ENCODE data around the gene ZSCAN29. TPM values are rescaled to one million over a fixed set of nuclear protein-coding genes. Genes with fewer than 3 reads are reported as not detected.

Gene ZSCAN29
- total RNA-seq, 1 donor from 2014 or later: 27.8 TPM

DNA sequence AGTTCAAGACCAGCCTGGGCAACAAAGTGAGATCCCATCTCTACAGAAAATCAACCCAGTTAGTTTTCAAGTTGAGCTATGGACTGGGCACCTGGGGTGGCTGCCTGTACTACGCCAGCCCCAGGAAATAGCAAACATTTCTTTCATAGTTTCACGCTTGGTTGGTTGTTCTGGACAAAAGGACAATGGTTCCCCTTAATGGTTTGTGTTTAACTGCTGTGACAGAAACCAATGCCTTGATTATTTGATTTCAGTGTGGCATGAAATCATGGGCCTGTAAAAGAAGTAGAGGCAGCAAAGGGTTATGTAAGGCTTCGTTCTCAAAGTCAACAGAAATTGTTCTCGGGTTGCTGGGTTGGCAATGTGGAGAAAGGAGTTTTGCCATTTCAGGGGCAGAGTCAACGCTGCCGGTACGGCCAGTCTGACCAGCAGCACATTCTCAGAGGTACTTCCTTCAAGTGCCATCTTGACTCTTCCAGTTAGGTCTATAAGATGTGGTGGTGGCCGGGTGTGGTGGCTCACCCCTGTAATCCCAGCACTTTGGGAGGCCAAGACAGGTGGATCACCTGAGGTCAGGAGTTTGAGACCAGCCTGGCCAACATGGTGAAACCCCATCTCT is 53.2 kb downstream of the ZSCAN29 start:
- H3K79me2 ChIP-seq (ENCODE audit: insufficient read depth, low read length): no peaks in the 10 kb centered on the region
- H3K27ac ChIP-seq (ENCODE audit: low read depth, low read length): no peak overlapping the region
- no peaks in the 10 kb centered on the region for H3K36me3 ChIP-seq (ENCODE audit: insufficient read depth, low read length)
- peaks cover 8% of the 10 kb centered on the region for H3K27me3 ChIP-seq (ENCODE audit: insufficient read depth, low read length)
- Mint-ChIP-seq H3K4me3 (ENCODE audit: unreplicated experiment) (no peak overlapping the region), H3K27me3 (ENCODE audit: low read depth, unreplicated experiment) (peaks cover 26% of the 10 kb centered on the region), H3K9me3 (ENCODE audit: unreplicated experiment) (no peaks in the 10 kb centered on the region), H3K36me3 (ENCODE audit: low read depth, unreplicated experiment) (no peaks in the 10 kb centered on the region), H3K4me1 (ENCODE audit: low read depth, unreplicated experiment) (no peaks in the 10 kb centered on the region), H3K27ac (ENCODE audit: unreplicated experiment) (no peak overlapping the region)
- H3K9me3 ChIP-seq (ENCODE audit: insufficient read depth, low read depth, low read length): peaks cover 6% of the 10 kb centered on the region
- H3K4me1 ChIP-seq (ENCODE audit: insufficient read depth, low read length): peaks cover 3% of the 10 kb centered on the region
- no peak for DNase-seq (ENCODE audit: low read depth)
- no peaks in the 10 kb centered on the region for H4K20me1 ChIP-seq (ENCODE audit: insufficient read depth, low read length)
- TF ChIP-seq, protein P1, sequence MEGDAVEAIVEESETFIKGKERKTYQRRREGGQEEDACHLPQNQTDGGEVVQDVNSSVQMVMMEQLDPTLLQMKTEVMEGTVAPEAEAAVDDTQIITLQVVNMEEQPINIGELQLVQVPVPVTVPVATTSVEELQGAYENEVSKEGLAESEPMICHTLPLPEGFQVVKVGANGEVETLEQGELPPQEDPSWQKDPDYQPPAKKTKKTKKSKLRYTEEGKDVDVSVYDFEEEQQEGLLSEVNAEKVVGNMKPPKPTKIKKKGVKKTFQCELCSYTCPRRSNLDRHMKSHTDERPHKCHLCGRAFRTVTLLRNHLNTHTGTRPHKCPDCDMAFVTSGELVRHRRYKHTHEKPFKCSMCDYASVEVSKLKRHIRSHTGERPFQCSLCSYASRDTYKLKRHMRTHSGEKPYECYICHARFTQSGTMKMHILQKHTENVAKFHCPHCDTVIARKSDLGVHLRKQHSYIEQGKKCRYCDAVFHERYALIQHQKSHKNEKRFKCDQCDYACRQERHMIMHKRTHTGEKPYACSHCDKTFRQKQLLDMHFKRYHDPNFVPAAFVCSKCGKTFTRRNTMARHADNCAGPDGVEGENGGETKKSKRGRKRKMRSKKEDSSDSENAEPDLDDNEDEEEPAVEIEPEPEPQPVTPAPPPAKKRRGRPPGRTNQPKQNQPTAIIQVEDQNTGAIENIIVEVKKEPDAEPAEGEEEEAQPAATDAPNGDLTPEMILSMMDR (IDR thresholded peaks at IDR 0.05; ENCODE audit: insufficient read depth, low read depth, low read length): no peak
- TF ChIP-seq EZH2 (IDR thresholded peaks at IDR 0.05; ENCODE audit: insufficient read depth, low read length): no peak
- peak overlapping the region; percentile 35 for H3K4me2 ChIP-seq (ENCODE audit: low read length)
- H3K9ac ChIP-seq (ENCODE audit: low read length): no peak overlapping the region
- no peak overlapping the region for H3K4me3 ChIP-seq (ENCODE audit: insufficient read depth, low read depth, low read length)
- FAIRE-seq: no peak
- no peak overlapping the region for H2AFZ ChIP-seq (ENCODE audit: low read depth, low read length)

DNA sequence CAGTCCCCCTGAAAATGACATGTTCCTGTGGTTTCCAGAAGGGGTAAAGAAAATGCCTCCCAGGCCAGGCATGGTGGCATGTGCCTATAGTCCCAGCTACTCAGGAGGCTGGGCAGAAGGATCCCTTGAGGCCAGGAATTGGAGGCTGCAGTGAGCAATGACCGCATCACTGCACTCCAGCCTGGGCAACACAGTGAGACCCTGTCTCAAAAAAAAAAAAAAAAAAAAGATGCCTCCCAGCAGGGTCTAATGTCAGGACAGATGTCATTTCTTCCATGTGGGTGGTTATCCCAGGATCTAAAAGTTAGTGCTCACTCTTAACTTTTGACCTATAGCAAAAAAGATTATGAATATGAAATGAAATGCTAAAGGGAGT is 53.9 kb downstream of the ZSCAN29 start:
- no peaks in the 10 kb centered on the region for H3K36me3 Mint-ChIP-seq (ENCODE audit: low read depth, unreplicated experiment)
- no peak for TF ChIP-seq EZH2 (IDR thresholded peaks at IDR 0.05; ENCODE audit: insufficient read depth, low read length)
- TF ChIP-seq, protein P1 (IDR thresholded peaks at IDR 0.05; ENCODE audit: insufficient read depth, low read depth, low read length): no peak
- H3K27ac ChIP-seq (ENCODE audit: low read depth, low read length): no peak overlapping the region
- H3K27me3 ChIP-seq (ENCODE audit: insufficient read depth, low read length): peaks cover 8% of the 10 kb centered on the region
- H3K27me3 Mint-ChIP-seq (ENCODE audit: low read depth, unreplicated experiment): peaks cover 25% of the 10 kb centered on the region
- no peaks in the 10 kb centered on the region for H3K4me1 Mint-ChIP-seq (ENCODE audit: low read depth, unreplicated experiment)
- H3K4me3 Mint-ChIP-seq (ENCODE audit: unreplicated experiment): no peak overlapping the region
- no peak overlapping the region for H3K4me2 ChIP-seq (ENCODE audit: low read length)
- peaks cover 3% of the 10 kb centered on the region for H3K4me1 ChIP-seq (ENCODE audit: insufficient read depth, low read length)
- FAIRE-seq: no peak
- no peak overlapping the region for H3K4me3 ChIP-seq (ENCODE audit: insufficient read depth, low read depth, low read length)
- peaks cover 6% of the 10 kb centered on the region for H3K9me3 ChIP-seq (ENCODE audit: insufficient read depth, low read depth, low read length)
- H2AFZ ChIP-seq (ENCODE audit: low read depth, low read length): no peak overlapping the region
- no peaks in the 10 kb centered on the region for H4K20me1 ChIP-seq (ENCODE audit: insufficient read depth, low read length)
- no peaks in the 10 kb centered on the region for H3K79me2 ChIP-seq (ENCODE audit: insufficient read depth, low read length)
- no peak overlapping the region for H3K27ac Mint-ChIP-seq (ENCODE audit: unreplicated experiment)
- no peaks in the 10 kb centered on the region for H3K36me3 ChIP-seq (ENCODE audit: insufficient read depth, low read length)
- no peaks in the 10 kb centered on the region for H3K9me3 Mint-ChIP-seq (ENCODE audit: unreplicated experiment)
- H3K9ac ChIP-seq (ENCODE audit: low read length): no peak overlapping the region
- DNase-seq (ENCODE audit: low read depth): no peak

Measured in astrocyte (in vitro differentiated cells and primary cell).